Uterine smooth muscle cell (primary cell): Measurements from ENCODE around the gene ENOPH1. TPM values are rescaled to one million over a fixed set of nuclear protein-coding genes. Genes with fewer than 3 reads are reported as not detected.

Source experiments
- total RNA-seq: library from RNA; depleted of rRNA; stranded (reverse); fragments of >200 nt; gene quantifications from 2 replicates; pipeline ENCODE4 v1.2.3, GENCODE V29; 2014

The ENOPH1 gene
- 52.4 and 94.2 TPM in 2 replicates for total RNA-seq

DNA sequence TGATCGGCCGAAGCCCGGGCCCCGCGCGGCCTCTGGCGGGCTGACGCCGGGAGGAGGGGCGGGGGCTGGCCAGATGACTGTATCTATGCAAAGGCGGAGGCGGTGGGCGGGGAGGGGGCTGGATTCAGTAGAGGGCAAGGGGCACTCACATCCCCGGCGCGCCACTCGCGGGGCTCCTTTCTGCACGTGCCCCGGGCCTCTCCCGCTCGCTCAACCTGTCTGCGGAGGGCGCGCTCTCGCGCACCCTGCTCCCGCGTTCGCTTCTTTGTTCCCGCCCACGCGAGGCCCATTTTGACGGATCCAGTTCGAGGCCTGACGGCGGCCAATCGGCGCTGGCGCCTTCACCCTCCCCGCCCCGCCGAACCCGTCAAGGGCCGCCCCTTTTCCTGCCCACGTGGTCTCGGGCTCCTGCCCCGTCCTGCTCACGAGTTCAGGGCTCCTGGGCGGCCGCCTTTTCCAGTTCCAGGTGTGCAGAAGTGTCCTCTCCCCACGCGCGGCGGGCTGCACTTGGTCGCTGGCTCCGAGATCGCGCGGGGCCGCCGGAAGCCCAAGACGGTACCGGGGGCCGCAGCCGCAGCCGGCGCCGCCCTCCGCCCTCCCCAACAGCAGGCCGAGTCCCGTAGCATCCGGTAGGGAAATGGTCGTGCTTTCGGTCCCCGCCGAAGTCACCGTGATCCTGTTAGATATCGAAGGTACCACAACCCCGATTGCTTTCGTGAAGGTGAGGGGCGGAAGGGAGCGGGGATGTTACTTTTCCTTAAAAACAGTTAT lies at the start of gene ENOPH1, which contains the start of gene HNRNPDL:
Gene ENOPH1 (plus strand): TSS at position 398 of the 771 bp plus-strand sequence. CDS start 240 bp downstream, at position 638.
Gene HNRNPDL (minus strand): TSS at position 270 of the 771 bp plus-strand sequence. CDS start 772 bp downstream, outside the sequence.

Other genes with a start within 250 kb of the ENOPH1 start
- gene HNRNPD, start 56.6 kb upstream of the ENOPH1 start, total RNA-seq, result 28.7 and 45.3 TPM in 2 replicates
- 176 and 265 TPM in 2 replicates for gene HNRNPDL, start 128 bp upstream of the ENOPH1 start, total RNA-seq
- gene TMEM150C, start 131.4 kb downstream of the ENOPH1 start, total RNA-seq, result 0.44 and 2.9 TPM in 2 replicates